Fibroblast of pulmonary artery (primary cell): ENCODE measurements around the gene FGF19.

ENCODE experiments used
- DNase-seq: peaks from one replicate; pipeline ENCODE4 v3.0.0-alpha.2; 2010; ENCODE audit warnings: low read depth
- H3K4me3 ChIP-seq: replicated peaks from 2 replicates; pipeline ENCODE4 v1.5.1; 2011; ENCODE audit warnings: low read depth, mild to moderate bottlenecking, control low read depth, low read length, moderate library complexity
- CTCF ChIP-seq: IDR thresholded peaks from 2 replicates; pipeline ENCODE4 v1.5.1; 2011; ENCODE audit warnings: mild to moderate bottlenecking, control low read depth, low read length, inconsistent platforms; ENCODE audit errors: missing control alignments

FGF19 gene

GRCh38 chr11:69702769-69703452, 911 bp downstream of the FGF19 start:
- no peak for DNase-seq
- no peak overlapping the region for H3K4me3 ChIP-seq
- no peak for TF ChIP-seq CTCF

- no peak for DNase-seq
- H3K4me3 ChIP-seq: no peak overlapping the region
- TF ChIP-seq CTCF: no peak
Measured at GRCh38 chr11:69702239-69702691, 1.6 kb downstream of the FGF19 start.

- peak; percentile 72 for DNase-seq
- no peak overlapping the region for H3K4me3 ChIP-seq
- no peak for TF ChIP-seq CTCF
Measured at GRCh38 chr11:69700278-69701140, 3.3 kb downstream of the FGF19 start.

- H3K4me3 ChIP-seq: no peak overlapping the region
- no peak for DNase-seq
- TF ChIP-seq CTCF: no peak
Measured at GRCh38 chr11:69699213-69699612, 4.6 kb downstream of the FGF19 start.

- no peak overlapping the region for H3K4me3 ChIP-seq
- TF ChIP-seq CTCF: no peak
- DNase-seq: no peak
Measured at GRCh38 chr11:69698362-69698761, 5.5 kb downstream of the FGF19 start.

GRCh38 chr11:69697861-69698260, 6.0 kb downstream of the FGF19 start:
- no peak overlapping the region for H3K4me3 ChIP-seq
- TF ChIP-seq CTCF: no peak
- no peak for DNase-seq

- no peak for TF ChIP-seq CTCF
- DNase-seq: no peak
- no peak overlapping the region for H3K4me3 ChIP-seq
Measured at GRCh38 chr11:69697469-69697843, 6.4 kb downstream of the FGF19 start.
